ENCODE results near the gene CFAP99. TPM values are rescaled to one million over a fixed set of nuclear protein-coding genes. Genes with fewer than 3 reads are reported as not detected.
A peak's percentile ranks its signal among the peaks of the same experiment; 100 is the strongest.

CFAP99 gene
- total RNA-seq, 4 donors from 2014 or later: not detected

GRCh38 chr4:2441393-2442174 is 22.8 kb downstream of the CFAP99 start:
- Histone ChIP-seq H3K27ac (no peak overlapping the region), H3K4me3 (no peak overlapping the region), H3K27me3 (no peaks in the 10 kb centered on the region), H3K9me3 (no peaks in the 10 kb centered on the region), H3K36me3 (no peaks in the 10 kb centered on the region), H3K4me1 (no peaks in the 10 kb centered on the region)
- DNase-seq (peak in 1 of 2 donors; percentile 39), ATAC-seq (peak; percentile 43 to 65)
- TF ChIP-seq CTCF (IDR thresholded peaks at IDR 0.05 in 4 of 5, conservative IDR thresholded peaks at IDR 0.05 in 1 of 5) (peak; percentile 36 to 80 (median 70)), POLR2A (IDR thresholded peaks at IDR 0.05) (no peak)
- in situ Hi-C loops (cut with MboI; ENCODE audit: low sequenced_read_pairs in 4 of 4): loop anchor here in 2 of 4 donors (10.0 kb wide), 2 partner anchors 217 to 227 kb away; no protein-coding TSS in a partner anchor
- intact Hi-C loops (cut with DNase I; ENCODE audit: low total_unique reads): loop anchor here (1.0 kb wide), 1 partner anchor 221 kb away; no protein-coding TSS in a partner anchor

GRCh38 chr4:2442175-2442993 is 23.6 kb downstream of the CFAP99 start:
- DNase-seq (no peak), ATAC-seq (no peak)
- Histone ChIP-seq H3K36me3 (no peaks in the 10 kb centered on the region), H3K4me3 (no peak overlapping the region), H3K27me3 (no peaks in the 10 kb centered on the region), H3K27ac (no peak overlapping the region), H3K4me1 (no peaks in the 10 kb centered on the region), H3K9me3 (no peaks in the 10 kb centered on the region)
- TF ChIP-seq POLR2A (IDR thresholded peaks at IDR 0.05): no peak
- TF ChIP-seq CTCF (IDR thresholded peaks at IDR 0.05 in 4 of 5, conservative IDR thresholded peaks at IDR 0.05 in 1 of 5): no peak
- intact Hi-C loops (cut with DNase I; ENCODE audit: low total_unique reads): no loop called here
- in situ Hi-C loops (cut with MboI; ENCODE audit: low sequenced_read_pairs in 4 of 4): loop anchor here in 2 of 4 donors (10.0 kb wide), 2 partner anchors 218 to 228 kb away; no protein-coding TSS in a partner anchor

GRCh38 chr4:2443061-2443730 is 24.4 kb downstream of the CFAP99 start:
- no peak for ATAC-seq
- in situ Hi-C loops (cut with MboI; ENCODE audit: low sequenced_read_pairs in 4 of 4): loop anchor here in 2 of 4 donors (10.0 kb wide), 2 partner anchors 218 to 228 kb away; no protein-coding TSS in a partner anchor

More at GRCh38 chr4:2443061-2443730, 24.4 kb downstream of the CFAP99 start:
- no peak overlapping the region for H3K4me3 ChIP-seq
- H3K4me1 ChIP-seq: no peaks in the 10 kb centered on the region
- no peaks in the 10 kb centered on the region for H3K9me3 ChIP-seq
- H3K27ac ChIP-seq: no peak overlapping the region
- no peaks in the 10 kb centered on the region for H3K36me3 ChIP-seq
- no peak for DNase-seq
- intact Hi-C loops (cut with DNase I; ENCODE audit: low total_unique reads): no loop called here
- TF ChIP-seq CTCF (IDR thresholded peaks at IDR 0.05 in 4 of 5, conservative IDR thresholded peaks at IDR 0.05 in 1 of 5) (no peak), POLR2A (IDR thresholded peaks at IDR 0.05) (no peak)
- H3K27me3 ChIP-seq: no peaks in the 10 kb centered on the region
